Measurements from ENCODE around the gene ISCU.

ISCU gene

DNA sequence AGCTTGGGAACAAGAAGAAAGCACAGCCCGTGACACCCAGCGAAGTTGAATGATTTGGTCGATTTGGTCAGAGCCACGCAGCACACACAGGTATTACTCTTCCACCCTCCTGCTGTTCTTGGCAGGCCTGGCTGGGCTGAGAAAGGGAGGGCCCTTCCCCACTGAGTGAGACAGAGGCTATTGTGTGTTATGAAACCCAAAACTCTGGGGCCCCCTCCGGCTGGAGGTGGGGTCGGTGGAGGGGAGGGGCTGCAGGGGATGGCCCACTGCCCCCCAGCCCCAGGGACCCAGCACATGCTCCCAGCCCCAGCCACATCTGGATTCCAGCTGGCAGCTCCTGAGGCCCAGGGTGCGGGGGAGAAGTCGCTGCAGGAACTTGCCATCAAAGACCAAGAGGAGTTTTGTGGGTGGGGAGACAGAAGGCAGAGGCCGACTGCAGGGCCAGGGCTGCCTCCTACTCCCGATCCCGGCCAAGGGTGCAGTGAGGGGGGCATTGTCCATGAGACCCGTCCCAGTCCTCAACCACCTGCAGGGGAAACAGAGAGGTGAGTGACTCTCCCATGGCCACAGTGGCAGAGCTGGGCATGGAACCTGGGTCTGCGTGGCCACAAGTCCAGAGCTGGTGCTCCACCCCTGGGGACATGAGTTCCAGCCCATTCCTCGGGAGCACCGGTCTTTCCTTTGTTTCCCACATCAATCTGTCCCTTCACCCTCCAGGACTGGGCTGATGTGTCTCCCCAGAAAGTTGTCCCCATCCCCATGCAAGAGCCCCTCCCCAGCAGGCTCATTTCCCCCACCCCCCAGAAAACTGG, 26.8 kb downstream of the ISCU start:
- TF ChIP-seq, protein P1, sequence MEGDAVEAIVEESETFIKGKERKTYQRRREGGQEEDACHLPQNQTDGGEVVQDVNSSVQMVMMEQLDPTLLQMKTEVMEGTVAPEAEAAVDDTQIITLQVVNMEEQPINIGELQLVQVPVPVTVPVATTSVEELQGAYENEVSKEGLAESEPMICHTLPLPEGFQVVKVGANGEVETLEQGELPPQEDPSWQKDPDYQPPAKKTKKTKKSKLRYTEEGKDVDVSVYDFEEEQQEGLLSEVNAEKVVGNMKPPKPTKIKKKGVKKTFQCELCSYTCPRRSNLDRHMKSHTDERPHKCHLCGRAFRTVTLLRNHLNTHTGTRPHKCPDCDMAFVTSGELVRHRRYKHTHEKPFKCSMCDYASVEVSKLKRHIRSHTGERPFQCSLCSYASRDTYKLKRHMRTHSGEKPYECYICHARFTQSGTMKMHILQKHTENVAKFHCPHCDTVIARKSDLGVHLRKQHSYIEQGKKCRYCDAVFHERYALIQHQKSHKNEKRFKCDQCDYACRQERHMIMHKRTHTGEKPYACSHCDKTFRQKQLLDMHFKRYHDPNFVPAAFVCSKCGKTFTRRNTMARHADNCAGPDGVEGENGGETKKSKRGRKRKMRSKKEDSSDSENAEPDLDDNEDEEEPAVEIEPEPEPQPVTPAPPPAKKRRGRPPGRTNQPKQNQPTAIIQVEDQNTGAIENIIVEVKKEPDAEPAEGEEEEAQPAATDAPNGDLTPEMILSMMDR (IDR thresholded peaks at IDR 0.05) = no peak

GRCh38 chr12:108589840-108590229, 27.4 kb downstream of the ISCU start:
- TF ChIP-seq, protein P1 (IDR thresholded peaks at IDR 0.05) = no peak

GRCh38 chr12:108591267-108591980, 29.0 kb downstream of the ISCU start:
- TF ChIP-seq, protein P1 (IDR thresholded peaks at IDR 0.05) = no peak

GRCh38 chr12:108592033-108592909, 29.9 kb downstream of the ISCU start:
- TF ChIP-seq, protein P1 (IDR thresholded peaks at IDR 0.05) = no peak

DNA sequence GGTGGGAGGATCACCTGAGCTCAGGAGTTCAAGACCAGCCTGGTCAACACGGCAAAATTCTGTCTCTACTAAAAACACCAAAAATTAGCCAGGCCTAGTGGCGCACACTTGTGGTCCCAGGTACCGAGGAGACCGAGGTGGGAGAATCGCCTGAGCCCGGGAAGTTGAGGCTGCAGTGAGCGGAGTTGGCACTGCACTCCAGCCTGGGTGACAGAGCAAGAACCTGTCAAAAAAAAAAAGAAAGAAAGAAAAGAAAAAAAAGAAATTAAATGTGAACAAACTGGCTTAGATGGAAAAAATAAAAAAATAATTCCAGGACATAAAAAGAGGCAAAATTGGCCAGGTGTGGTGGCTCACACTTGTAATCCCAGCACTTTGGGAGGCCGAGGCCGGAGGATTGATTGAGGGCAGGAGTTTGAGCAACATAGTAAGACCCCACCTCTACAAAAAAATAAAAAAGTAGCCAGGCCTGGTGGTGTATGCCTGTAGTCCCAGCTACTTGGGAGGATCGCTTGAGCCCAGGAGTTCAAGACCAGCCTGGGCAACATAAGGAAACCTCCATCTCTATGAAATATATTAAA, 32.0 kb downstream of the ISCU start:
- TF ChIP-seq, protein P1 (IDR thresholded peaks at IDR 0.05) = no peak

DNA sequence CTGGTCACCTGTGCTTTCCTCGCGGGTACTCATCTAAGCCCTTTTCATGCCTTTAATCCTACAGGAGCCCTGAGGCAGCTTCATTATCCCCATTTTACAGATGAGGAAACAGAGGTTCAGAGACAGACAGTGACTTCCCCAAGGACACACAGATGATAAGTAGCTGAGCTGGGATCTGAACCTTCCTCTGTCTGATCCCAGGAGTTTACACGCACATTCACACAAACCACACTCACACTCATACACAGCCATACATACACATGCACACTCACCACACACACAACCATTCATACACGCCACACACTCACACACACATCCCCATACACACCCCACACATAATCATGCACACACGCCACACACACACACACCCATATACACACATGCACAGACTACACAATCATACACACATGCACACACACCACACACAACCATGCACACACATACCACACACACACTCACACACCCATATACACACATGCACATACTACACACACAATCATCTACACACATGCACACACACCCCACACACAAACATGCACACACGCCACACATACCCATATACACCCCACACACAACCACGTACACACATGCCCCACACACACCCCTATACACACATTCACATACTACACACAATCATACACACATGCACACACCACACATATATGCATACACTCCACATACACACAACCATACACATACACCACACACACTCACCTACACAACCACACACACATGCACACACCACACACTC, 32.7 kb downstream of the ISCU start:
- TF ChIP-seq, protein P1 (IDR thresholded peaks at IDR 0.05) = no peak

Data from LNCAP (cell line).